Osteocyte (in vitro differentiated cells): Measurements from ENCODE around the gene ACAP2. TPM values are rescaled to one million over a fixed set of nuclear protein-coding genes. Genes with fewer than 3 reads are reported as not detected.

Experiments used
- DNase-seq: peaks from one replicate; pipeline ENCODE4 v3.0.0; 2021; ENCODE audit warnings: mixed read lengths; ENCODE audit not compliant: unreplicated experiment; ENCODE audit errors: extremely low spot score
- H3K27ac Mint-ChIP-seq: one replicate; pipeline ENCODE4 v1.8.0; 2021; ENCODE audit warnings: mild to moderate bottlenecking, mixed read lengths; ENCODE audit not compliant: unreplicated experiment
- H3K27me3 Mint-ChIP-seq: one replicate; pipeline ENCODE4 v1.8.0; 2021; ENCODE audit warnings: mixed read lengths; ENCODE audit not compliant: unreplicated experiment
- H3K36me3 Mint-ChIP-seq: one replicate; pipeline ENCODE4 v1.8.0; 2021; ENCODE audit warnings: mixed read lengths; ENCODE audit not compliant: unreplicated experiment
- H3K4me1 Mint-ChIP-seq: one replicate; pipeline ENCODE4 v1.8.0; 2021; ENCODE audit warnings: mixed read lengths; ENCODE audit not compliant: unreplicated experiment
- H3K4me3 Mint-ChIP-seq: one replicate; pipeline ENCODE4 v1.8.0; 2021; ENCODE audit warnings: mild to moderate bottlenecking, moderate library complexity, mixed read lengths; ENCODE audit not compliant: unreplicated experiment
- H3K9me3 Mint-ChIP-seq: one replicate; pipeline ENCODE4 v1.8.0; 2021; ENCODE audit warnings: mixed read lengths; ENCODE audit not compliant: unreplicated experiment
- CTCF ChIP-seq: fragments of 200-600 bp; sonication (generic); IDR thresholded peaks from 2 replicates; pipeline ENCODE4 v1.5.0; 2021; ENCODE audit warnings: antibody characterized with exemption, mild to moderate bottlenecking, moderate library complexity
- total RNA-seq: library from RNA; stranded (reverse); gene quantifications from 2 replicates; pipeline ENCODE4 v1.2.1, GENCODE V29; 2021

ACAP2 gene
- total RNA-seq, 1 donor from 2014 or later = 55.1 TPM

GRCh38 chr3:195265363-195265976 lies 177.3 kb downstream of the ACAP2 start:
- no peak for DNase-seq
- Mint-ChIP-seq H3K27ac (no peak overlapping the region), H3K9me3 (no peaks in the 10 kb centered on the region), H3K4me1 (peaks cover 17% of the 10 kb centered on the region), H3K36me3 (peaks cover 5% of the 10 kb centered on the region), H3K4me3 (no peak overlapping the region), H3K27me3 (no peaks in the 10 kb centered on the region)
- no peak for TF ChIP-seq CTCF

- H3K4me1 Mint-ChIP-seq = peaks cover 10% of the 10 kb centered on the region
- TF ChIP-seq CTCF = no peak
- H3K4me3 Mint-ChIP-seq = no peak overlapping the region
- no peaks in the 10 kb centered on the region for H3K27me3 Mint-ChIP-seq
- no peak overlapping the region for H3K27ac Mint-ChIP-seq
- H3K36me3 Mint-ChIP-seq = peaks cover 5% of the 10 kb centered on the region
- H3K9me3 Mint-ChIP-seq = no peaks in the 10 kb centered on the region
- DNase-seq = no peak
Observed at GRCh38 chr3:195263925-195264600, 178.8 kb downstream of the ACAP2 start.

- TF ChIP-seq CTCF = no peak
- H3K4me3 Mint-ChIP-seq = no peak overlapping the region
- no peak overlapping the region for H3K27ac Mint-ChIP-seq
- DNase-seq = no peak
- no peaks in the 10 kb centered on the region for H3K9me3 Mint-ChIP-seq
- H3K27me3 Mint-ChIP-seq = no peaks in the 10 kb centered on the region
- peaks cover 15% of the 10 kb centered on the region for H3K4me1 Mint-ChIP-seq
- H3K36me3 Mint-ChIP-seq = peaks cover 5% of the 10 kb centered on the region
Observed at GRCh38 chr3:195263193-195263924, 179.5 kb downstream of the ACAP2 start.

- H3K36me3 Mint-ChIP-seq = peaks cover 5% of the 10 kb centered on the region
- no peaks in the 10 kb centered on the region for H3K9me3 Mint-ChIP-seq
- no peak overlapping the region for H3K27ac Mint-ChIP-seq
- no peaks in the 10 kb centered on the region for H3K27me3 Mint-ChIP-seq
- no peak for DNase-seq
- no peak for TF ChIP-seq CTCF
- H3K4me1 Mint-ChIP-seq = peaks cover 20% of the 10 kb centered on the region
- H3K4me3 Mint-ChIP-seq = no peak overlapping the region
Observed at GRCh38 chr3:195261925-195262324, 180.9 kb downstream of the ACAP2 start.

GRCh38 chr3:195260280-195260905 lies 182.4 kb downstream of the ACAP2 start:
- Mint-ChIP-seq H3K27ac (no peak overlapping the region), H3K36me3 (no peaks in the 10 kb centered on the region), H3K27me3 (no peaks in the 10 kb centered on the region), H3K4me1 (peaks cover 32% of the 10 kb centered on the region), H3K9me3 (no peaks in the 10 kb centered on the region), H3K4me3 (peak overlapping the region; percentile 64)
- DNase-seq = no peak
- TF ChIP-seq CTCF = peak; percentile 18
